Spleen (tissue), 11 donors: ENCODE data around the gene PHKB. TPM values are rescaled to one million over a fixed set of nuclear protein-coding genes. Genes with fewer than 3 reads are reported as not detected.

Experiments
- DNase-seq: peaks from one replicate; pipeline ENCODE4 v3.0.0-alpha.2; 2020
- H3K27ac ChIP-seq, 8 donors: fragments of 200-600 bp; sonication (generic) in 7 of 8; 1 replicate in 4 of 8; 2 replicates in 4 of 8; pipeline versions ENCODE4 v1.5.0 to v1.8.0; 2016 to 2021; ENCODE audit warnings: inconsistent platforms in 4 of 8, mild to moderate bottlenecking in 4 of 8, moderate library complexity in 1 of 8
- H3K27me3 ChIP-seq, 7 donors: fragments of 200-600 bp; sonication (generic) in 6 of 7; replicated peaks in 1 of 7; 1 replicate in 4 of 7; 2 replicates in 3 of 7; pipeline versions ENCODE4 v1.5.0 to v1.8.0; 2016 to 2021; ENCODE audit warnings: inconsistent platforms in 3 of 7, mild to moderate bottlenecking in 1 of 7
- H3K36me3 ChIP-seq, 6 donors: fragments of 200-600 bp; sonication (generic) in 5 of 6; 1 replicate in 4 of 6; 2 replicates in 2 of 6; pipeline versions ENCODE4 v1.5.0 to v1.8.0; 2016 to 2021; ENCODE audit warnings: inconsistent platforms in 2 of 6
- H3K4me1 ChIP-seq, 6 donors: fragments of 200-600 bp; sonication (generic) in 5 of 6; 1 replicate in 3 of 6; 2 replicates in 3 of 6; pipeline versions ENCODE4 v1.5.0 to v1.8.0; 2016 to 2021; ENCODE audit warnings: inconsistent platforms in 3 of 6
- H3K4me3 ChIP-seq, 8 donors: fragments of 200-600 bp; sonication (generic) in 7 of 8; 1 replicate in 4 of 8; 2 replicates in 4 of 8; pipeline versions ENCODE4 v1.5.0 to v1.8.0; 2016 to 2021; ENCODE audit warnings: inconsistent platforms in 4 of 8, mild to moderate bottlenecking in 4 of 8, moderate library complexity in 2 of 8
- H3K9me3 ChIP-seq, 8 donors: fragments of 200-600 bp; sonication (generic) in 7 of 8; 1 replicate in 4 of 8; 2 replicates in 4 of 8; pipeline versions ENCODE4 v1.5.0 to v1.8.0; 2016 to 2021; ENCODE audit warnings: inconsistent platforms in 4 of 8
- CTCF ChIP-seq, 11 experiments: fragments of 200-600 bp in 7 of 11; fragments of 450-650 bp in 4 of 11; sonication (generic) in 4 of 11; IDR thresholded peaks in 8 of 11; conservative IDR thresholded peaks in 3 of 11; 1 replicate in 7 of 11; 2 replicates in 4 of 11; pipeline versions ENCODE4 v1.4.0 to v1.8.0; 2016 to 2021; ENCODE audit warnings: antibody characterized with exemption in 11 of 11, inconsistent platforms in 4 of 11, mild to moderate bottlenecking in 1 of 11
- POLR2A ChIP-seq, 3 donors: fragments of 450-650 bp; IDR thresholded peaks; one replicate each; pipeline ENCODE4 v1.5.1; 2017; ENCODE audit warnings: antibody characterized with exemption in 3 of 3, mild to moderate bottlenecking in 1 of 3
- POLR2AphosphoS5 ChIP-seq, 3 donors: sonication (generic); formaldehyde crosslinking; IDR thresholded peaks; one replicate each; pipeline ENCODE4 v1.5.1; 2017; ENCODE audit warnings: antibody characterized with exemption in 3 of 3
- WGBS, 5 donors: extraction: QIAGEN DNeasy Blood & Tissue Kit in 3 of 5; methylation state at CpG; one replicate each; pipeline versions ENCODE4 v1.1.5 to v1.1.7; 2013 to 2018; 5-methylcytosine and 5-hydroxymethylcytosine counted together
- intact Hi-C: fragments of 100-400 bp; cut with DNase I; formaldehyde crosslinking; loops from one replicate; pipeline ENCODE4 v1.15.0; 2023; ENCODE audit warnings: low total_unique reads
- polyA plus RNA-seq, 3 donors: library from polyadenylated mRNA; stranded (reverse); fragments of 200-250 nt; gene quantifications; one replicate each; pipeline ENCODE4 v1.2.1, GENCODE V29; 2013
- total RNA-seq, 7 donors: library from RNA; depleted of rRNA in 3 of 7; stranded (reverse); fragments of >200 nt in 3 of 7; fragmentation: NEBNext Ultra II Directional in 4 of 7; extraction: Animal tissue kit (Norgen Biotek cat#: 25700) in 4 of 7; gene quantifications; one replicate each; pipeline versions ENCODE4 v1.1.0 to v1.2.1, GENCODE V29; 2016 to 2021
- donor health status: healthy with polysubstance abuse.
- donor health status: DM: no; HTN: no; CAD: no; lungs with moderate emphysema.
- donor health status: DM: no; HTN: no; CAD: no.
- donor health status: Bipolar disorder and iron deficiency.
- donor health status: healthy.
- donor health status: DM: no; HTN: no; CAD: no.
- donor health status: DM: yes; HTN: yes; CAD: no.

The PHKB gene
- total and polyA plus RNA-seq, 10 donors = 19.7 to 168 (median 99.1) TPM

- peaks cover 0 to 61% (median 25%) of the 10 kb centered on the region in 6 donors for H3K4me1 ChIP-seq
- H3K27ac ChIP-seq = no peak overlapping the region
- intact Hi-C loops = no loop called here
- no peaks in the 10 kb centered on the region for H3K9me3 ChIP-seq
- H3K36me3 ChIP-seq = no peaks in the 10 kb centered on the region
- no peak for DNase-seq
- TF ChIP-seq POLR2AphosphoS5 (IDR thresholded peaks at IDR 0.05) (no peak), POLR2A (IDR thresholded peaks at IDR 0.05) (no peak), CTCF (IDR thresholded peaks at IDR 0.05 in 8 of 11, conservative IDR thresholded peaks at IDR 0.05 in 3 of 11) (no peak)
- no peaks in the 10 kb centered on the region for H3K27me3 ChIP-seq
- H3K4me3 ChIP-seq = no peak overlapping the region
Observed at GRCh38 chr16:47476654-47477345, 15.7 kb downstream of the PHKB start.

GRCh38 chr16:47477679-47478078 lies 16.5 kb downstream of the PHKB start:
- Histone ChIP-seq H3K4me3 (no peak overlapping the region), H3K27ac (no peak overlapping the region), H3K27me3 (no peaks in the 10 kb centered on the region), H3K4me1 (peaks cover 0 to 65% (median 27%) of the 10 kb centered on the region in 6 donors), H3K36me3 (no peaks in the 10 kb centered on the region), H3K9me3 (no peaks in the 10 kb centered on the region)
- DNase-seq = no peak
- 91 to 96% (median 95%) methylated on average over 1 of the region's 1 CpG for WGBS, 5 donors
- intact Hi-C loops = no loop called here
- TF ChIP-seq CTCF (IDR thresholded peaks at IDR 0.05 in 8 of 11, conservative IDR thresholded peaks at IDR 0.05 in 3 of 11) = no peak

GRCh38 chr16:47480410-47480809 lies 19.3 kb downstream of the PHKB start:
- Histone ChIP-seq H3K9me3 (no peaks in the 10 kb centered on the region), H3K36me3 (peaks cover 0 to 1% (median 0%) of the 10 kb centered on the region in 6 donors), H3K4me3 (no peak overlapping the region), H3K4me1 (peaks cover 0 to 74% (median 33%) of the 10 kb centered on the region in 6 donors), H3K27me3 (no peaks in the 10 kb centered on the region), H3K27ac (peak overlapping the region in 1 of 8 donors; percentile 32)
- no peak for DNase-seq
- TF ChIP-seq POLR2AphosphoS5 (IDR thresholded peaks at IDR 0.05) (no peak), CTCF (IDR thresholded peaks at IDR 0.05 in 8 of 11, conservative IDR thresholded peaks at IDR 0.05 in 3 of 11) (no peak)
- 76 to 87% (median 85%) methylated on average over 3 of the region's 3 CpGs for WGBS, 5 donors
- intact Hi-C loops = no loop called here

GRCh38 chr16:47481698-47482374 lies 20.7 kb downstream of the PHKB start:
- peak overlapping the region in 3 of 8 donors; percentile 3 to 35 (median 8) for H3K27ac ChIP-seq
- no peaks in the 10 kb centered on the region for H3K9me3 ChIP-seq
- 65 to 73% (median 71%) methylated on average over 6 of the region's 6 CpGs for WGBS, 5 donors
- intact Hi-C loops = no loop called here
- TF ChIP-seq CTCF (IDR thresholded peaks at IDR 0.05 in 8 of 11, conservative IDR thresholded peaks at IDR 0.05 in 3 of 11) = no peak
- no peak for TF ChIP-seq POLR2AphosphoS5 (IDR thresholded peaks at IDR 0.05)
- TF ChIP-seq POLR2A (IDR thresholded peaks at IDR 0.05) = no peak
- peaks cover 0 to 10% (median 0%) of the 10 kb centered on the region in 6 donors for H3K36me3 ChIP-seq
- peaks cover 0 to 64% (median 29%) of the 10 kb centered on the region in 6 donors for H3K4me1 ChIP-seq
- no peak overlapping the region for H3K4me3 ChIP-seq
- H3K27me3 ChIP-seq = no peaks in the 10 kb centered on the region
- DNase-seq = no peak
